ENCODE data around the gene B3GALNT2.
"Not testable (repeated sequence)": the region's sequence is repeated elsewhere in the genome, so short reads cannot be mapped to it uniquely, and the experiment has no call there.

The B3GALNT2 gene

GRCh38 chr1:235485558-235485957 is 18.7 kb downstream of the B3GALNT2 start:
- H3K27ac ChIP-seq = no peak overlapping the region
- TF ChIP-seq, protein P1, sequence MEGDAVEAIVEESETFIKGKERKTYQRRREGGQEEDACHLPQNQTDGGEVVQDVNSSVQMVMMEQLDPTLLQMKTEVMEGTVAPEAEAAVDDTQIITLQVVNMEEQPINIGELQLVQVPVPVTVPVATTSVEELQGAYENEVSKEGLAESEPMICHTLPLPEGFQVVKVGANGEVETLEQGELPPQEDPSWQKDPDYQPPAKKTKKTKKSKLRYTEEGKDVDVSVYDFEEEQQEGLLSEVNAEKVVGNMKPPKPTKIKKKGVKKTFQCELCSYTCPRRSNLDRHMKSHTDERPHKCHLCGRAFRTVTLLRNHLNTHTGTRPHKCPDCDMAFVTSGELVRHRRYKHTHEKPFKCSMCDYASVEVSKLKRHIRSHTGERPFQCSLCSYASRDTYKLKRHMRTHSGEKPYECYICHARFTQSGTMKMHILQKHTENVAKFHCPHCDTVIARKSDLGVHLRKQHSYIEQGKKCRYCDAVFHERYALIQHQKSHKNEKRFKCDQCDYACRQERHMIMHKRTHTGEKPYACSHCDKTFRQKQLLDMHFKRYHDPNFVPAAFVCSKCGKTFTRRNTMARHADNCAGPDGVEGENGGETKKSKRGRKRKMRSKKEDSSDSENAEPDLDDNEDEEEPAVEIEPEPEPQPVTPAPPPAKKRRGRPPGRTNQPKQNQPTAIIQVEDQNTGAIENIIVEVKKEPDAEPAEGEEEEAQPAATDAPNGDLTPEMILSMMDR (conservative IDR thresholded peaks at IDR 0.05) = no peak
- no peak for TF ChIP-seq ZFX (IDR thresholded peaks at IDR 0.05)

DNA sequence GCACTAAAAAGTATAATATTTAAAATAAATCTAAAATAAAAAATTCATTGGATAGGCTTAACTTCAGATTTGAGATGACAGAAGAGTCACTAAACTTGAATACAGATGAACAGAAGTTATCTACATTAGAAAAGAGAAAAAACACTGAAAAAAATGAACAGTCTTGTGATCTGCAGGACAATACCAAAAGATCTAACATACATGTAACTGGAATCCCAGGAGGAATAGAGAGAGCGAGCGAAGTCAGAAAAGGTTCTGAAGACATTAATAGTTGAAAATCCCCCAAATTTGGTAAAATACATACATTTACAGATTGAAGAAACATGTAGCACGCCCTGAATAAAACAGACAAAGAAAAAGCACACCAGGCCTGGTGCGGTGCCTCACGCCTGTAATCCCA is 21.2 kb downstream of the B3GALNT2 start:
- H3K27ac ChIP-seq = no peak overlapping the region
- no peak for TF ChIP-seq ZFX (IDR thresholded peaks at IDR 0.05)
- TF ChIP-seq, protein P1 (conservative IDR thresholded peaks at IDR 0.05) = no peak

GRCh38 chr1:235473806-235474205 is 30.4 kb downstream of the B3GALNT2 start:
- no peak overlapping the region for H3K27ac ChIP-seq
- TF ChIP-seq ZFX (IDR thresholded peaks at IDR 0.05) = no peak
- TF ChIP-seq, protein P1 (conservative IDR thresholded peaks at IDR 0.05) = no peak

GRCh38 chr1:235470741-235471439 is 33.4 kb downstream of the B3GALNT2 start:
- no peak overlapping the region for H3K27ac ChIP-seq
- TF ChIP-seq ZFX (IDR thresholded peaks at IDR 0.05) = no peak
- TF ChIP-seq, protein P1 (conservative IDR thresholded peaks at IDR 0.05) = no peak

- not testable (repeated sequence) for H3K27ac ChIP-seq
Measured at GRCh38 chr1:235469897-235470296, 34.4 kb downstream of the B3GALNT2 start.

- no peak for TF ChIP-seq ZFX (IDR thresholded peaks at IDR 0.05)
- TF ChIP-seq, protein P1 (conservative IDR thresholded peaks at IDR 0.05) = no peak
- H3K27ac ChIP-seq = no peak overlapping the region
Measured at GRCh38 chr1:235468970-235469369, 35.3 kb downstream of the B3GALNT2 start.

DNA sequence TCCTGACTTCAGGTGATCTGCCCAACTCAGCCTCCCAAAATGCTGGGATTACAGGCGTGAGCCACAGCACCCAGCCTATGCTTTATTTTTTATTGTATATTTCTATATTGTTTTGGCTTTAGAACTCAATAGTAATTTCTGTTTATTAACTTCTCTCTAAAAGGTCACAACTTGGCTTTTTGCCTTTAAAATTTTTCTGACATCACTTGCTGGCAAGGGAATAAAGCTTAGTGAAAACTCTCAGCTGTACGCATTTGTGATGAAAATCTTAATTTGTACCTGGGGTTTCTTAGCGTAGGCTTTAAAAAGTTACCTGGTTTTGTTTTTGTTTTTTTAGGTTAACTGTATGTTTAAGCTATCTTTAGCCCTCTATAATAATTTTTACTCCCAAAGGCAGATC is 36.2 kb downstream of the B3GALNT2 start:
- TF ChIP-seq, protein P1 (conservative IDR thresholded peaks at IDR 0.05) = no peak
- no peak for TF ChIP-seq ZFX (IDR thresholded peaks at IDR 0.05)
- H3K27ac ChIP-seq = no peak overlapping the region

- no peak overlapping the region for H3K27ac ChIP-seq
- TF ChIP-seq, protein P1 (conservative IDR thresholded peaks at IDR 0.05) = no peak
- TF ChIP-seq ZFX (IDR thresholded peaks at IDR 0.05) = no peak
Measured at GRCh38 chr1:235465066-235465465, 39.2 kb downstream of the B3GALNT2 start.

GRCh38 chr1:235462832-235463231 is 41.4 kb downstream of the B3GALNT2 start:
- not testable (repeated sequence) for H3K27ac ChIP-seq

Data from C4-2B (cell line).